DND-41 (cell line): Measurements from ENCODE around the gene ZNF14.

ENCODE experiments used
- ATAC-seq: fragments of 200-7000 bp; cut with Tn5 transposase; 3 replicates; pipeline ENCODE4 v1.9.1; 2021; ENCODE audit warnings: low read depth; ENCODE audit not compliant: insufficient read depth
- DNase-seq: peaks from one replicate; pipeline ENCODE4 v3.0.0-alpha.2; 2020
- H2AFZ ChIP-seq: 2 replicates; pipeline ENCODE4 v1.6.0; 2012; ENCODE audit warnings: low read depth, low read length
- H3K27ac ChIP-seq: 2 replicates; pipeline ENCODE4 v1.5.1; 2012; ENCODE audit warnings: low read length, inconsistent platforms
- H3K27me3 ChIP-seq: fragments of 200-600 bp; sonication (generic); 2 replicates; pipeline ENCODE4 v1.6.0; 2012; ENCODE audit warnings: low read length, mild to moderate bottlenecking, inconsistent platforms; ENCODE audit not compliant: insufficient read depth, poor library complexity
- H3K36me3 ChIP-seq: 2 replicates; pipeline ENCODE4 v1.5.1; 2012; ENCODE audit warnings: low read length, inconsistent platforms; ENCODE audit not compliant: insufficient read depth
- H3K4me1 ChIP-seq: 2 replicates; pipeline ENCODE4 v1.5.1; 2012; ENCODE audit warnings: mild to moderate bottlenecking, low read length; ENCODE audit not compliant: insufficient read depth
- H3K4me2 ChIP-seq: 2 replicates; pipeline ENCODE4 v1.6.0; 2012; ENCODE audit warnings: mild to moderate bottlenecking, moderate library complexity, low read length, inconsistent platforms; ENCODE audit not compliant: insufficient read depth
- H3K4me3 ChIP-seq, 2 experiments: fragments of 200-600 bp in 1 of 2; shearing (Covaris generic) in 1 of 2; 2 replicates each; pipeline ENCODE4 v1.5.1; 2012 to 2016; ENCODE audit warnings: inconsistent platforms in 2 of 2, low read length in 2 of 2, mild to moderate bottlenecking in 2 of 2, low read depth in 1 of 2, moderate library complexity in 1 of 2
- H3K79me2 ChIP-seq: 2 replicates; pipeline ENCODE4 v1.6.0; 2012; ENCODE audit warnings: low read length, inconsistent platforms; ENCODE audit not compliant: insufficient read depth
- H3K9ac ChIP-seq: 2 replicates; pipeline ENCODE4 v1.6.0; 2012; ENCODE audit warnings: low read depth, mild to moderate bottlenecking, inconsistent platforms, low read length, moderate library complexity
- H3K9me3 ChIP-seq: 2 replicates; pipeline ENCODE4 v1.5.1; 2012; ENCODE audit warnings: low read length, moderate library complexity, mild to moderate bottlenecking, inconsistent platforms; ENCODE audit not compliant: insufficient read depth, severe bottlenecking
- H4K20me1 ChIP-seq: 2 replicates; pipeline ENCODE4 v1.6.0; 2012; ENCODE audit warnings: low read length; ENCODE audit not compliant: insufficient read depth
- EZH2 ChIP-seq: IDR thresholded peaks from 3 replicates; pipeline ENCODE4 v1.6.1; 2012; ENCODE audit warnings: borderline replicate concordance, low read depth, mild to moderate bottlenecking, moderate library complexity, low read length, inconsistent platforms; ENCODE audit not compliant: severe bottlenecking
- TF ChIP-seq, protein P1 (sequence below): IDR thresholded peaks from 2 replicates; pipeline ENCODE4 v1.5.1; 2012; ENCODE audit warnings: borderline replicate concordance, low read length, moderate library complexity, mild to moderate bottlenecking; ENCODE audit not compliant: poor library complexity, severe bottlenecking; ENCODE audit errors: extremely low read depth

The ZNF14 gene

DNA sequence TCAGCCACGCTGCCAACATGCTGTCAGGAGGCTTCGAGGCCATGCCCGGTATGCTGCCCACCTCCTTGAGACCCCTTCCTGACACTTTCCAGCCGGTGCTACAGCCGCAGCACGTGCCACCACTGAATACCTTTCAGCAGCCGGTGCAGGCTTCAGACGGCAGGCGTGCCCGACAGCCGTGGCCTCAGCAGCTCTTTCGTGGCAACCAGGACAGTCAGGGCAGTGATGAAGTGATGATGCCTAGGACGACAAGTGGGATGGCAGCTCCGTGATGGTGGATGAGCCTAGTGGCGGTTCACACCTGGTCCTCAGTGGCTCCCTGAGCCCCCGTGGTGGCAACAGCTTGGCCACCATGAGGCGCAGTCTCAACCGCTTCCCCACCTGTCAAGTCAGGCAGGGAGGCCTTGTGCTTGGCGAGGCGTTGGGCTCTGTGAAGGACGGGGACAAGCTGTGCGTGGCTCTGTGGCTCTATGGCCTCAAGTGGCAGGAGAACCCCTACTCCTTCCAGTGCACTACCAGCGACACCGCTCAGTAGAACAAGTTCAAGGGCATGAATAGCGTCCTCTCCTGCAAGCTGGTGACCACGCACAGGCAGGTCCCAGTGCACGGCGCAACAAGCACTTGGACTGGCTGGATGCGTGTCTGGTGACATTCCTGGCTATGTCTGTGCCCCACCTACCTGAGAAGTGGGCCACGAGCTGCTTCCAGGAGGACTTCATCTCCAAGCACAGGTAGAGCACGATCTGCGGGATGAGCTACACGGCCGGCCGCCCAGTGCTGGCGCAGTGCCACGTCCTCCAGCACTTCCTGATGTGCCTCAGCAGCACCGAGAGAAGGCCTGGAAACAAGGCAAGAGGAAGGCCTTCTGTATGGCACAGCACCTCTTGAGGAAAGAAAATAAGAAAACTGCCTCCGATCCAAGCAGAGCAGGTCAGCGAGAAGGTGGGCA is 18.2 kb upstream of the ZNF14 start:
- no peaks in the 10 kb centered on the region for H4K20me1 ChIP-seq
- ATAC-seq (no peak), DNase-seq (no peak)
- no peak for TF ChIP-seq EZH2
- TF ChIP-seq, protein P1, sequence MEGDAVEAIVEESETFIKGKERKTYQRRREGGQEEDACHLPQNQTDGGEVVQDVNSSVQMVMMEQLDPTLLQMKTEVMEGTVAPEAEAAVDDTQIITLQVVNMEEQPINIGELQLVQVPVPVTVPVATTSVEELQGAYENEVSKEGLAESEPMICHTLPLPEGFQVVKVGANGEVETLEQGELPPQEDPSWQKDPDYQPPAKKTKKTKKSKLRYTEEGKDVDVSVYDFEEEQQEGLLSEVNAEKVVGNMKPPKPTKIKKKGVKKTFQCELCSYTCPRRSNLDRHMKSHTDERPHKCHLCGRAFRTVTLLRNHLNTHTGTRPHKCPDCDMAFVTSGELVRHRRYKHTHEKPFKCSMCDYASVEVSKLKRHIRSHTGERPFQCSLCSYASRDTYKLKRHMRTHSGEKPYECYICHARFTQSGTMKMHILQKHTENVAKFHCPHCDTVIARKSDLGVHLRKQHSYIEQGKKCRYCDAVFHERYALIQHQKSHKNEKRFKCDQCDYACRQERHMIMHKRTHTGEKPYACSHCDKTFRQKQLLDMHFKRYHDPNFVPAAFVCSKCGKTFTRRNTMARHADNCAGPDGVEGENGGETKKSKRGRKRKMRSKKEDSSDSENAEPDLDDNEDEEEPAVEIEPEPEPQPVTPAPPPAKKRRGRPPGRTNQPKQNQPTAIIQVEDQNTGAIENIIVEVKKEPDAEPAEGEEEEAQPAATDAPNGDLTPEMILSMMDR: no peak
- H3K27me3 ChIP-seq: no peaks in the 10 kb centered on the region
- no peaks in the 10 kb centered on the region for H3K79me2 ChIP-seq
- no peaks in the 10 kb centered on the region for H3K4me1 ChIP-seq
- no peak overlapping the region for H3K27ac ChIP-seq
- no peak overlapping the region for H2AFZ ChIP-seq
- no peak overlapping the region for H3K4me2 ChIP-seq
- H3K4me3 ChIP-seq: no peak overlapping the region
- H3K9me3 ChIP-seq: peaks cover 4% of the 10 kb centered on the region
- no peaks in the 10 kb centered on the region for H3K36me3 ChIP-seq
- no peak overlapping the region for H3K9ac ChIP-seq

DNA sequence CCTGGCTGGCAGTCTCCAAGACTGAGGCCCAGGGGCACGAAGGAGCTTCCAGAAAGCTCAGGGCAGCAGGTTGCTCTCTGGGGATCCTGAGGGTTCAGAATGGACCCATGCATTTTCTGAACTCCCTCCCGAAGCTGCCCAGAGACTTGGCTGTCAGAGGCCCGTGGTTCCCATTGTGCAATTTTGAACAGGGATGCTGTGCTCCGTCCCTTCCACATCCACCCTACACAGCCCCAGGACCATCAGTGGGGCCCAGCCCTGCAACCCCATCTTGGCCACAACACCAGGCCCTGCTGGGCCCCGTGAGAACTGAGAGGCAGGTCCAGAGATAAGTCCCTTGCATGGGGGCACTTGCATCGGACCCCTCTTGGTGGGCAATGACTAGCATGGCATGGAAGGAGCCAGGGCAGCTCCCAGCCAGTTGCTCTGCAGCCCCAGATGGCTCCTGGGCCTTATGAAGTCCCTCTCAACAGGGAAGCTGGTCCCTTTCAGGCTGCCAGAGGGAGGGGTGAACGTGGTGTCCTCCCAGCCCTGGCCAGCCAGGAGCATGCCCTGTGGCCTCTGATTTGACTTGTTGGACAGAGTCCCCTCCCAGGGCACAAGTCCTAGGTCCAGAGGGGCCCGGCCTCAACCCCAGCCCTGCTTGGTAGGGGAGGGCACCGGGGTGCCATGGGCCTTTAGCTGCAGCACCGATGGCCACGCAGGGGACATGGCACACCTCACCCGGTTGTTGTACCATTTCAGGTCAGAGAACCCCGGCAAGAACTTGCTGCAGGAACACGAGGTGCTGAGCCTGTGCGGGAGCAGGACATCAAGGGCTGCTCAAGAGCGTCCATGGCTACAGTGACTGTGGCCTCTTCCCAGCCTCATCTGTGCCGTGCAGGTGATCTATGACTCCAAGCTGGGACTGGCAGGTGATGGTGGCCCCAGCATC is 17.3 kb upstream of the ZNF14 start:
- Histone ChIP-seq H4K20me1 (no peaks in the 10 kb centered on the region), H3K27ac (no peak overlapping the region), H3K9ac (no peak overlapping the region), H3K36me3 (no peaks in the 10 kb centered on the region), H2AFZ (no peak overlapping the region), H3K4me2 (no peak overlapping the region), H3K27me3 (no peaks in the 10 kb centered on the region), H3K9me3 (no peaks in the 10 kb centered on the region), H3K79me2 (no peaks in the 10 kb centered on the region), H3K4me3 (no peak overlapping the region), H3K4me1 (no peaks in the 10 kb centered on the region)
- ATAC-seq: no peak
- DNase-seq: no peak
- TF ChIP-seq EZH2: no peak
- TF ChIP-seq, protein P1: no peak

DNA sequence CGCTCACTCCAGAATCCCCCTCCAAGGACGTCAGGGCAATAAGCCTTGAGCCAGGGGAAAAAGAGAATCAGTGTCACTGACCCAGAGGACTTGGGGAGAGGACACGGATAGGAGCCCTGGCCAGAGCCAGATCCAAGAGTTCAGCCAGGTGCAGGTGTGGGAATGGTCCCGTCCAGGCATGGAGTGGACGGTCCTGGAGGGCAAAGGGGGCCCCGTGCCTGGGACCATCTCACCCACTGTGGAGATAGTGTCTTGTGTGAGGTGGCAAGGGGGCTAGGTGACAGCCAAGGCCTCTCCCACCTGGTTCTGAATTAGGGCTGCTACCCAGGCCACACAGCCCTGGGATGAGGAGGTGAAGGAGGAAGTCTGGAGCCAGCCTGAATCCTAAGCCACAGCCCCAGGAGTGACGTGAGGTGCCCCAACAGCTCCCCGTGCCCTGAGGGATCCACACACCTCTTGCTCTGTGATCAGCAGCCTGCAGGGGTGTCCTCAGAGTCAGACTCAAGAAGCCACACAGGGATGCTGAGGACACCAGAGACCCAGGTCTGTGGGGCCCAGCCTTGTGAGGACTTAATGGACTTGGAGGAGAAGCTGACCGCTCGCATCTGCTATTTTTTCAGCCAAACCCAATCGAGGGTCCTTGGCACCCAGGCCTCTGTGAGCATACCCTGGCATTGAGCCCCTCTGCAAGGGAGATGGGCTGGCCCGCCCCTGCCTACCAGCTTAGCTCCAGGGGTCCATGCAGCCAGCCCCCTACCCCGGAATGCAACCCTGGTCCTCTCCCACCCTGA is 16.4 kb upstream of the ZNF14 start:
- no peak overlapping the region for H3K27ac ChIP-seq
- no peak for TF ChIP-seq EZH2
- TF ChIP-seq, protein P1: no peak
- H3K4me1 ChIP-seq: no peaks in the 10 kb centered on the region
- DNase-seq (no peak), ATAC-seq (no peak)
- no peaks in the 10 kb centered on the region for H3K36me3 ChIP-seq
- no peaks in the 10 kb centered on the region for H3K79me2 ChIP-seq
- no peak overlapping the region for H3K9ac ChIP-seq
- no peaks in the 10 kb centered on the region for H3K9me3 ChIP-seq
- no peaks in the 10 kb centered on the region for H3K27me3 ChIP-seq
- no peaks in the 10 kb centered on the region for H4K20me1 ChIP-seq
- no peak overlapping the region for H2AFZ ChIP-seq
- H3K4me2 ChIP-seq: no peak overlapping the region
- H3K4me3 ChIP-seq: no peak overlapping the region
